Naive thymus-derived CD4-positive, alpha-beta T cell (primary cell): ENCODE results near the gene CDKN3. TPM values are rescaled to one million over a fixed set of nuclear protein-coding genes. Genes with fewer than 3 reads are reported as not detected.
"Not testable (repeated sequence)": the region's sequence is repeated elsewhere in the genome, so short reads cannot be mapped to it uniquely, and the experiment has no call there.

Experiments used
- ATAC-seq: fragments of 150-1000 bp; cut with Tn5 transposase; 2 replicates; pipeline ENCODE4 v1.10.0; 2021; ENCODE audit warnings: mild to moderate bottlenecking, moderate library complexity
- CTCF ChIA-PET: fragments of 350-600 bp; sonication (Branson Sonifier 250); formaldehyde crosslinking; loops from one replicate; lab custom pipeline; 2021; ENCODE audit warnings: antibody characterized with exemption; lab: Charles Lee
- POLR2A ChIA-PET: fragments of 350-600 bp; sonication (Branson Sonifier 250); formaldehyde crosslinking; loops from one replicate; lab custom pipeline; 2021; ENCODE audit warnings: antibody characterized with exemption, inconsistent platforms; lab: Charles Lee
- DNase-seq, 9 donors: peaks; one replicate each; pipeline versions ENCODE4 v3.0.0 to v3.0.0-alpha.2; 2020 to 2022; ENCODE audit warnings: mixed read lengths in 1 of 9
- H3K27ac ChIP-seq: one replicate; pipeline ENCODE4 v1.7.0; 2013; ENCODE audit warnings: mild to moderate bottlenecking, low read depth, low read length, moderate library complexity
- H3K27me3 ChIP-seq, 2 donors: one replicate each; pipeline ENCODE4 v1.7.0; 2013; ENCODE audit warnings: low read length in 2 of 2, mild to moderate bottlenecking in 2 of 2, moderate library complexity in 2 of 2; ENCODE audit not compliant: control insufficient read depth in 2 of 2, insufficient read depth in 2 of 2
- H3K36me3 ChIP-seq, 3 experiments: 1 replicate in 2 of 3; 2 replicates in 1 of 3; pipeline ENCODE4 v1.7.0; 2013; ENCODE audit warnings: low read length in 3 of 3, mild to moderate bottlenecking in 3 of 3, moderate library complexity in 1 of 3; ENCODE audit not compliant: insufficient read depth in 3 of 3, control insufficient read depth in 2 of 3
- H3K4me1 ChIP-seq, 2 donors: one replicate each; pipeline ENCODE4 v1.7.0; 2013; ENCODE audit warnings: low read length in 2 of 2, mild to moderate bottlenecking in 2 of 2, moderate library complexity in 1 of 2; ENCODE audit not compliant: control insufficient read depth in 2 of 2, insufficient read depth in 2 of 2
- H3K4me3 ChIP-seq: 2 replicates; pipeline ENCODE4 v1.7.0; 2013; ENCODE audit warnings: mild to moderate bottlenecking, low read length
- H3K9me3 ChIP-seq, 3 experiments: 1 replicate in 2 of 3; 2 replicates in 1 of 3; pipeline ENCODE4 v1.7.0; 2013; ENCODE audit warnings: low read length in 3 of 3; ENCODE audit not compliant: control insufficient read depth in 2 of 3
- H3K27ac Mint-ChIP-seq, 9 donors: one replicate each; pipeline ENCODE4 v1.8.0; 2020 to 2022; ENCODE audit warnings: mixed read lengths in 9 of 9, mild to moderate bottlenecking in 8 of 9, moderate library complexity in 5 of 9, inconsistent platforms in 2 of 9
- H3K27me3 Mint-ChIP-seq, 5 donors: one replicate each; pipeline ENCODE4 v1.8.0; 2021 to 2022; ENCODE audit warnings: mixed read lengths in 5 of 5, mild to moderate bottlenecking in 1 of 5
- H3K36me3 Mint-ChIP-seq, 5 donors: one replicate each; pipeline ENCODE4 v1.8.0; 2020 to 2022; ENCODE audit warnings: mixed read lengths in 5 of 5, mild to moderate bottlenecking in 3 of 5, inconsistent platforms in 1 of 5
- H3K4me1 Mint-ChIP-seq, 7 donors: one replicate each; pipeline ENCODE4 v1.8.0; 2020 to 2022; ENCODE audit warnings: mixed read lengths in 7 of 7, mild to moderate bottlenecking in 3 of 7, inconsistent platforms in 1 of 7
- H3K4me3 Mint-ChIP-seq, 10 donors: one replicate each; pipeline ENCODE4 v1.8.0; 2020 to 2022; ENCODE audit warnings: mild to moderate bottlenecking in 10 of 10, mixed read lengths in 10 of 10, moderate library complexity in 6 of 10, inconsistent platforms in 2 of 10
- H3K9me3 Mint-ChIP-seq, 11 donors: one replicate each; pipeline ENCODE4 v1.8.0; 2020 to 2022; ENCODE audit warnings: mixed read lengths in 11 of 11, mild to moderate bottlenecking in 4 of 11, inconsistent platforms in 1 of 11, moderate library complexity in 1 of 11
- intact Hi-C, 2 donors: fragments of 100-400 bp; cut with micrococcal nuclease; formaldehyde crosslinking; loops; one replicate each; pipeline ENCODE4 v1.15.1; 2023
- polyA plus RNA-seq, 2 donors: library from polyadenylated mRNA; unstranded; fragments of 300-500 nt; fragmentation: Illumina TruSeq; gene quantifications; one replicate each; pipeline ENCODE4 v1.2.3, GENCODE V29; 2021
- total RNA-seq, 6 experiments: library from RNA in 5 of 6; stranded (reverse) in 5 of 6; gene quantifications; 1 replicate in 5 of 6; 2 replicates in 1 of 6; pipeline ENCODE4 v1.2.3 and lab custom pipeline; 2021 to 2026

The CDKN3 gene
- total and polyA plus RNA-seq, 7 experiments from 2014 or later = 0.93 to 48.1 (median 3.0) TPM

DNA sequence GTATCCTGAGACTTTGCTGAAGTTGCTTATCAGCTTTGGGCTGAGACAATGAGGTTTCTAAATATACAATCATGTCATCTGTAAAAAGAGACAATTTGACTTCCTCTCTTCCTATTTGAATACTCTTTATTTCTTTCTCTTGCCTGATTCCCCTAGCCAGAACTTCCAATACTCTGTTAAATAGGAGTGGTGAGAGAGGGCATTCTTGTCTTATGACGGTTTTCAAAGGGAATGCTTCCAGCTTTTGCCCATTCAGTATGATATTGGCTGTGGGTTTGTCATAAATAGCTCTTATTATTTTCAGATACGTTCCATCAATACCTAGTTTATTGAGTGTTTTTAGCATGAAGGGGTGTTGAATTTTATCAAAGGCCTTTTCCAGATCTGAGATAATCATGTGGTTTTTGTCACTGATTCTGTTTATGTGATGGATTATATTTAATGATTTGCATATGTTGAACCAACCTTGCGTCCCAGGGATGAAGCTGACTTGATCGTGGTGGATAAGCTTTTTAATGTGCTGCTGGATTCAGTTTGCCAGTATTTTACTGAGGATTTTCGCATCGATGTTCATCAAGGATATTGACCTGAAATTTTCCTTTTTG is 6.7 kb downstream of the CDKN3 start:
- H3K4me3 Mint-ChIP-seq, POLR2A ChIA-PET, H3K27me3 ChIP-seq, H3K36me3 ChIP-seq, H3K4me1 ChIP-seq, DNase-seq, intact Hi-C loops, H3K27me3 Mint-ChIP-seq, H3K4me3 ChIP-seq, CTCF ChIA-PET, H3K9me3 Mint-ChIP-seq, ATAC-seq, H3K27ac Mint-ChIP-seq, H3K27ac ChIP-seq, H3K9me3 ChIP-seq: not testable (repeated sequence)
- H3K4me1 Mint-ChIP-seq = peaks cover 0 to 43% (median 2%) of the 10 kb centered on the region in 7 donors
- peaks cover 4 to 56% (median 23%) of the 10 kb centered on the region in 5 donors for H3K36me3 Mint-ChIP-seq

DNA sequence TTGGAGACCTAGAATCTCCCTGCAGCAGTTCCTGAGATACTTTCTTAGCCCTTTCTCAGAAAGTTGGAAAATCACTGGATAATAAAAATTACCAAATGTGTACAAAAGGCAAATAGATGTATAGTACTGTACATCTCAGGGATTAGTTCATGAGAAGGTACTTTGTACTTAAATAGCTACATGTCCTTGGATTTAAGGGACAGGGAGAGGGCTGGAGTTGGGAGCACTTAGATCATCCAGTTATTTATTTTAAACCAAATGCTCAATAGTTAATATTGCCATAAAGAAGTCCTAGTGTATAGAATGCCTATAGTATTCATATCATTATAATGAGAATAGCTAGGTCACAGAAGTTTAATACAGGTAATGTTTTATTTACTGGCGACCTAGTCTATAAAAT is 13.4 kb downstream of the CDKN3 start:
- Mint-ChIP-seq H3K4me1 (peaks cover 0 to 10% (median 0%) of the 10 kb centered on the region in 7 donors), H3K9me3 (no peaks in the 10 kb centered on the region), H3K36me3 (peaks cover 4 to 36% (median 25%) of the 10 kb centered on the region in 5 donors), H3K27me3 (no peaks in the 10 kb centered on the region), H3K27ac (no peak overlapping the region), H3K4me3 (no peak overlapping the region)
- intact Hi-C loops = no loop called here
- no peaks in the 10 kb centered on the region for H3K4me1 ChIP-seq
- no peaks in the 10 kb centered on the region for H3K9me3 ChIP-seq
- no peak overlapping the region for H3K27ac ChIP-seq
- no peak overlapping the region for H3K4me3 ChIP-seq
- no peaks in the 10 kb centered on the region for H3K27me3 ChIP-seq
- H3K36me3 ChIP-seq = no peaks in the 10 kb centered on the region
- CTCF ChIA-PET = interaction anchor here (0.6 kb wide), 1 partner anchor 14 kb away, joined by 3 read pairs; the partner anchor contains the start of gene CDKN3
- POLR2A ChIA-PET = no interaction called here
- DNase-seq = no peak
- ATAC-seq = no peak

DNA sequence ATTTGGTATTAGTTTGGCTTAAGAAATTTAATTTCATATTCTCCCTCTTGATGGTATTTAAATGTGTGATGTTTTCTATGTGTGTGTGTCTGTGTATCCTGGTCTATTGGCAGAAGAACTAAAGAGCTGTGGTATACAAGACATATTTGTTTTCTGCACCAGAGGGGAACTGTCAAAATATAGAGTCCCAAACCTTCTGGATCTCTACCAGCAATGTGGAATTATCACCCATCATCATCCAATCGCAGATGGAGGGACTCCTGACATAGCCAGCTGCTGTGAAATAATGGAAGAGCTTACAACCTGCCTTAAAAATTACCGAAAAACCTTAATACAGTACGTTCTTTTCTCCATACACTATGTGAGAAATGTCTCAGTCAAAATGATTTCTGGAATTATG is 14.6 kb downstream of the CDKN3 start:
- Histone ChIP-seq H3K4me1 (no peaks in the 10 kb centered on the region), H3K4me3 (no peak overlapping the region), H3K36me3 (no peaks in the 10 kb centered on the region), H3K9me3 (no peaks in the 10 kb centered on the region), H3K27me3 (no peaks in the 10 kb centered on the region), H3K27ac (no peak overlapping the region)
- Mint-ChIP-seq H3K27ac (no peak overlapping the region), H3K27me3 (no peaks in the 10 kb centered on the region), H3K36me3 (peaks cover 4 to 27% (median 17%) of the 10 kb centered on the region in 5 donors), H3K9me3 (no peaks in the 10 kb centered on the region), H3K4me1 (peaks cover 0 to 3% (median 0%) of the 10 kb centered on the region in 7 donors), H3K4me3 (no peak overlapping the region)
- intact Hi-C loops = no loop called here
- ATAC-seq (no peak), DNase-seq (no peak)
- ChIA-PET POLR2A (no interaction called here), CTCF (no interaction called here)

DNA sequence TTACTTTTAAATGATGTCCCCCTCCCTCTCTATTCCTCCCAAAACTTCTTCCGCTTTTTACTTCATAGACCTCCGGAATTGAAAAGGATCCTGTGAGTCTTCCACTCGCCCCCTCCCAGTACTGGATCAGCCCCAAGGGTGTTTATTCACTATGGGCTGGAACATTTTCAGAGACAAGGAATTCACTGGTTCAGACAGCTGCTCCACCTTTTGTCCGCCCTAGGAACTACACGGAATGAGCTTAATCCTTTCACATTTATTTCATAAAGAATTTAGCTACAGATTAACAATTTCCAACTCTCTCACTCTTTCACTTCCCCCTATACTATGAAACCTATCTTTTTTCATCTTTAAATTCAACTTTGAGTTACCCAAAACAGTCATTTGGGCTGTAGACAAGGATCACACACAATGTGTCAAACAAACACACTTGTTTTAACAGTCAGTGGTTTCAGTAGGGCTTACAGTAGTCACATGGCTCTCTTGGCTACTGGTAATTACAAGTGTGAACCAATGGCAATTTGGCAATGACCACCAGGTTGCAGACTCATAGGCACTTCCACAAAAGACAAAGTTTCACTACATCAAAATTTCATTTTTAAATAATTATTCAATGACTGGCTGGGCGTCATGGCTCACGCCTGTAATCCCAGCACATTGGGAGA is 23.8 kb downstream of the CDKN3 start:
- Mint-ChIP-seq H3K9me3 (peaks cover 0 to 2% (median 0%) of the 10 kb centered on the region in 11 donors), H3K27ac (peak overlapping the region in 5 of 9 donors; percentile 8 to 66 (median 58)), H3K27me3 (no peaks in the 10 kb centered on the region), H3K4me3 (no peak overlapping the region), H3K36me3 (peaks cover 0 to 11% (median 6%) of the 10 kb centered on the region in 5 donors), H3K4me1 (peaks cover 0 to 6% (median 2%) of the 10 kb centered on the region in 7 donors)
- DNase-seq (peak in 4 of 9 donors; percentile 7 to 27 (median 11)), ATAC-seq (peak; percentile 53)
- POLR2A ChIA-PET = no interaction called here
- Histone ChIP-seq H3K9me3 (no peaks in the 10 kb centered on the region), H3K4me3 (no peak overlapping the region), H3K4me1 (no peaks in the 10 kb centered on the region), H3K27me3 (no peaks in the 10 kb centered on the region), H3K36me3 (peaks cover 0 to under 1% (median 0%) of the 10 kb centered on the region in 3 experiments), H3K27ac (no peak overlapping the region)
- CTCF ChIA-PET = interaction anchor here (1.1 kb wide), 1 partner anchor 54 kb away, joined by 3 read pairs; no protein-coding TSS in a partner anchor
- intact Hi-C loops = loop anchor here in 1 of 2 donors (1.0 kb wide), 1 partner anchor 54 kb away; no protein-coding TSS in a partner anchor

DNA sequence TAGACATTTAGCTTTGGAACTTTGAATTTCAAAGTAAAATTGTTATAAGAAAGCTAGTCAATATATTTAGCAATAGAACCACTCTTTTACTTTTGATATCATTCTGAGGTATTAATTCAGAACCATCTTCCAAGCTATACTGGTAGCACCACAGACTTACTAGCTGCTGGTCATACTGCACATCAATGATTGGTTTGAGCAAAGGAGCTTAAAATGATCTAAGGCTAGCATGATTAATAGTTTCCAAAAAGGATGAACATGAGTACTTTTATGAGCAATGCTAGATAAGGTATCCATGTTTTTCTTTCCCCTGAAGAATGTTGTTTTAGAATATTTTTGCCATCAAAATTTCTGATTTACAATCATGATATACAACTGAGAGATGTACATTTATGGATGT is 27.2 kb downstream of the CDKN3 start:
- Histone ChIP-seq H3K27ac (no peak overlapping the region), H3K36me3 (peaks cover 4 to 28% (median 4%) of the 10 kb centered on the region in 3 experiments), H3K9me3 (no peaks in the 10 kb centered on the region), H3K4me3 (no peak overlapping the region), H3K27me3 (no peaks in the 10 kb centered on the region), H3K4me1 (no peaks in the 10 kb centered on the region)
- ChIA-PET CTCF (no interaction called here), POLR2A (no interaction called here)
- H3K9me3 Mint-ChIP-seq = peaks cover 0 to 2% (median 0%) of the 10 kb centered on the region in 11 donors
- no peak overlapping the region for H3K27ac Mint-ChIP-seq
- intact Hi-C loops = no loop called here
- no peak for ATAC-seq
- H3K27me3 Mint-ChIP-seq = no peaks in the 10 kb centered on the region
- H3K4me3 Mint-ChIP-seq = no peak overlapping the region
- no peak for DNase-seq
- H3K4me1 Mint-ChIP-seq = peaks cover 0 to 6% (median 2%) of the 10 kb centered on the region in 7 donors
- H3K36me3 Mint-ChIP-seq = peaks cover 0 to 26% (median 9%) of the 10 kb centered on the region in 5 donors

DNA sequence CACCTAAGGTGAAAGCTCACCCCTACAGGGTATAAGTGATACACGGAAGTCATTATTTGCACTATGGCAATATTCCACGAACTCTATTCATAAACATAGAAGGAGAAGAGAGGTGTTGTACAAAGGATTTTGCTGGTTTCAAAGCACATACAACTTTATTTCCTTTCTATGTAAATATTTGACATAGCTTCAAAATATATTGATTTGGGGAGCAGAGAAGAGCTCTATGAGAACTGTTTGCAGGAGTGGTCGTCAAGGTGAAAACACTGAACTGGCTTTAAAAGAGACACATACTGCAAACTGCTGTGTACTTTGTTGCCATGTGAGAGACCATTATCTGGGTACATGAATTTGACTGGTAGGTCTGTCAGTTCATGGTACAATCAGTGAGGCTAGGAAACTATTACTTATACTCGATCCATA is 27.7 kb downstream of the CDKN3 start:
- Mint-ChIP-seq H3K9me3 (peaks cover 0 to 2% (median 0%) of the 10 kb centered on the region in 11 donors), H3K4me1 (peaks cover 0 to 6% (median 2%) of the 10 kb centered on the region in 7 donors), H3K27me3 (no peaks in the 10 kb centered on the region), H3K36me3 (peaks cover 0 to 30% (median 11%) of the 10 kb centered on the region in 5 donors), H3K4me3 (no peak overlapping the region), H3K27ac (no peak overlapping the region)
- no peaks in the 10 kb centered on the region for H3K9me3 ChIP-seq
- ChIA-PET POLR2A (no interaction called here), CTCF (no interaction called here)
- H3K4me3 ChIP-seq = no peak overlapping the region
- no peak for DNase-seq
- H3K27ac ChIP-seq = no peak overlapping the region
- H3K4me1 ChIP-seq = no peaks in the 10 kb centered on the region
- no peaks in the 10 kb centered on the region for H3K27me3 ChIP-seq
- no peak for ATAC-seq
- H3K36me3 ChIP-seq = peaks cover 4 to 33% (median 4%) of the 10 kb centered on the region in 3 experiments
- intact Hi-C loops = no loop called here
